ENCODE data around the gene POLDIP2.

GRCh38 chr17:28364665-28365363 is 7.5 kb upstream of the POLDIP2 start, which contains the start of gene SEBOX:
- TF ChIP-seq CTCF (IDR thresholded peaks at IDR 0.05) (no peak), POLR2A (IDR thresholded peaks at IDR 0.05) (no peak)

All from upper lobe of left lung (tissue), 4 donors.